ENCODE measurements around the gene CHCHD3.

DNA sequence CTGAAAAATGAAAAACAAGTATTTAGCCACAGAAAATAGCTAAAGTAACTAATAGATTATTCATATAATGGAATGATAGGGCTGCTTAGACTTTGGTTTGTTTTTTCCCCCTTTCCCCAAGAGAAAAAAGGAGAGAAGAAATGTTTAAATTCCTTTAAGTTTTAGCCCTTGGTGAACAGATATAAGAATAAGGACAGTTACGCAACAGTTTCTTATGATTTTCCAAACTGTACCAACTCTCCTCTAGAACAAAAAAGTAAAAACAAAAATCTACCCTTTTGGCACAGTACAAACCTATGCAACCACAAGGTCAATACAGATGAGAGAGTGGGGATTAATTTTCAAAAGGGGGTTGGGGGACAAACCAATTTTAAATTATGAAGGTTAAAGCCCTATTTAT lies 227.7 kb downstream of the CHCHD3 start:
- TF ChIP-seq, protein P1, sequence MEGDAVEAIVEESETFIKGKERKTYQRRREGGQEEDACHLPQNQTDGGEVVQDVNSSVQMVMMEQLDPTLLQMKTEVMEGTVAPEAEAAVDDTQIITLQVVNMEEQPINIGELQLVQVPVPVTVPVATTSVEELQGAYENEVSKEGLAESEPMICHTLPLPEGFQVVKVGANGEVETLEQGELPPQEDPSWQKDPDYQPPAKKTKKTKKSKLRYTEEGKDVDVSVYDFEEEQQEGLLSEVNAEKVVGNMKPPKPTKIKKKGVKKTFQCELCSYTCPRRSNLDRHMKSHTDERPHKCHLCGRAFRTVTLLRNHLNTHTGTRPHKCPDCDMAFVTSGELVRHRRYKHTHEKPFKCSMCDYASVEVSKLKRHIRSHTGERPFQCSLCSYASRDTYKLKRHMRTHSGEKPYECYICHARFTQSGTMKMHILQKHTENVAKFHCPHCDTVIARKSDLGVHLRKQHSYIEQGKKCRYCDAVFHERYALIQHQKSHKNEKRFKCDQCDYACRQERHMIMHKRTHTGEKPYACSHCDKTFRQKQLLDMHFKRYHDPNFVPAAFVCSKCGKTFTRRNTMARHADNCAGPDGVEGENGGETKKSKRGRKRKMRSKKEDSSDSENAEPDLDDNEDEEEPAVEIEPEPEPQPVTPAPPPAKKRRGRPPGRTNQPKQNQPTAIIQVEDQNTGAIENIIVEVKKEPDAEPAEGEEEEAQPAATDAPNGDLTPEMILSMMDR (IDR thresholded peaks at IDR 0.05): no peak
- TF ChIP-seq EP300 (IDR thresholded peaks at IDR 0.05) (no peak), POLR2A (IDR thresholded peaks at IDR 0.05) (no peak)
